OCI-LY1 (cell line): ENCODE results near the gene ZNF318.

ENCODE experiments used
- H2AFZ ChIP-seq: fragments of 200-600 bp; sonication (generic), shearing (Covaris generic); 2 replicates; pipeline ENCODE4 v1.6.0; 2014; ENCODE audit warnings: antibody characterized with exemption, mild to moderate bottlenecking, low read length
- H3F3A ChIP-seq: fragments of 200-600 bp; sonication (generic), shearing (Covaris generic); 2 replicates; pipeline ENCODE4 v1.6.0; 2014; ENCODE audit warnings: mild to moderate bottlenecking, antibody characterized with exemption, low read length, moderate library complexity; ENCODE audit not compliant: insufficient read depth
- H3K27ac ChIP-seq: fragments of 200-600 bp; sonication (generic); 2 replicates; pipeline ENCODE4 v1.5.1; 2014; ENCODE audit warnings: low read length, mixed run types, mild to moderate bottlenecking, low read depth; ENCODE audit not compliant: poor library complexity, severe bottlenecking
- H3K27me3 ChIP-seq: fragments of 200-600 bp; sonication (generic); 2 replicates; pipeline ENCODE4 v1.6.0; 2014; ENCODE audit warnings: antibody characterized with exemption, mild to moderate bottlenecking, low read length, moderate library complexity; ENCODE audit not compliant: insufficient read depth
- H3K36me3 ChIP-seq: fragments of 200-600 bp; sonication (generic); 2 replicates; pipeline ENCODE4 v1.6.1; 2014; ENCODE audit warnings: mild to moderate bottlenecking, antibody characterized with exemption, low read length, moderate library complexity, mixed read lengths; ENCODE audit not compliant: insufficient read depth
- H3K4me1 ChIP-seq: fragments of 200-600 bp; sonication (generic); 2 replicates; pipeline ENCODE4 v1.5.1; 2014; ENCODE audit warnings: mild to moderate bottlenecking, low read length, moderate library complexity; ENCODE audit not compliant: insufficient read depth, severe bottlenecking
- H3K4me2 ChIP-seq: fragments of 200-600 bp; sonication (generic), shearing (Covaris generic); 2 replicates; pipeline ENCODE4 v1.6.1; 2014; ENCODE audit warnings: low read length
- H3K4me3 ChIP-seq: fragments of 200-600 bp; sonication (generic); 2 replicates; pipeline ENCODE4 v1.5.1; 2014; ENCODE audit warnings: low read length, low read depth, mild to moderate bottlenecking, mixed read lengths; ENCODE audit not compliant: poor library complexity, severe bottlenecking
- H3K79me2 ChIP-seq: fragments of 200-600 bp; shearing (Covaris generic); 2 replicates; pipeline ENCODE4 v1.6.1; 2016; ENCODE audit warnings: mixed run types, low read length, mixed read lengths; ENCODE audit not compliant: insufficient read depth
- H3K9ac ChIP-seq: fragments of 200-600 bp; sonication (generic), shearing (Covaris generic); 2 replicates; pipeline ENCODE4 v1.6.1; 2014; ENCODE audit warnings: mild to moderate bottlenecking, low read length, mixed read lengths
- H3K9me2 ChIP-seq: fragments of 200-600 bp; sonication (generic), shearing (Covaris generic); 2 replicates; pipeline ENCODE4 v1.6.1; 2014; ENCODE audit warnings: low read depth, mild to moderate bottlenecking, low read length, mixed read lengths
- H3K9me3 ChIP-seq: fragments of 200-600 bp; shearing (Covaris generic); 2 replicates; pipeline ENCODE4 v1.6.1; 2014; ENCODE audit warnings: low read length, mixed read lengths
- H4K20me1 ChIP-seq: fragments of 200-600 bp; sonication (generic), shearing (Covaris generic); 2 replicates; pipeline ENCODE4 v1.6.0; 2016; ENCODE audit warnings: mild to moderate bottlenecking, low read length; ENCODE audit not compliant: insufficient read depth
- CTCF ChIP-seq: fragments of 200-600 bp; sonication (generic), shearing (Covaris generic); IDR thresholded peaks from 2 replicates; pipeline ENCODE4 v1.5.1; 2017; ENCODE audit warnings: mild to moderate bottlenecking, antibody characterized with exemption, low read length, moderate library complexity, mixed read lengths
- EZH2 ChIP-seq: fragments of 200-600 bp; sonication (generic), shearing (Covaris generic); IDR thresholded peaks from 2 replicates; pipeline ENCODE4 v1.8.0; 2017; ENCODE audit warnings: borderline replicate concordance, mixed run types, mild to moderate bottlenecking, antibody characterized with exemption, low read length, moderate library complexity, mixed read lengths

The ZNF318 gene

GRCh38 chr6:43290339-43290904, 79.0 kb downstream of the ZNF318 start:
- no peaks in the 10 kb centered on the region for H3K27me3 ChIP-seq
- no peaks in the 10 kb centered on the region for H3K9me3 ChIP-seq
- H3K4me1 ChIP-seq: no peaks in the 10 kb centered on the region
- TF ChIP-seq CTCF (no peak), EZH2 (no peak)
- H3K9ac ChIP-seq: no peak overlapping the region
- H3K4me3 ChIP-seq: no peak overlapping the region
- H3K9me2 ChIP-seq: no peaks in the 10 kb centered on the region
- no peak overlapping the region for H3K4me2 ChIP-seq
- H2AFZ ChIP-seq: no peak overlapping the region
- H3F3A ChIP-seq: no peaks in the 10 kb centered on the region
- H3K27ac ChIP-seq: no peak overlapping the region
- no peaks in the 10 kb centered on the region for H4K20me1 ChIP-seq
- H3K36me3 ChIP-seq: no peaks in the 10 kb centered on the region
- no peaks in the 10 kb centered on the region for H3K79me2 ChIP-seq

- no peak overlapping the region for H3K27ac ChIP-seq
- H3K9me2 ChIP-seq: no peaks in the 10 kb centered on the region
- H3K4me1 ChIP-seq: no peaks in the 10 kb centered on the region
- no peaks in the 10 kb centered on the region for H3K27me3 ChIP-seq
- H2AFZ ChIP-seq: no peak overlapping the region
- no peaks in the 10 kb centered on the region for H3K79me2 ChIP-seq
- no peaks in the 10 kb centered on the region for H3F3A ChIP-seq
- TF ChIP-seq EZH2 (no peak), CTCF (no peak)
- H3K36me3 ChIP-seq: no peaks in the 10 kb centered on the region
- H3K4me2 ChIP-seq: no peak overlapping the region
- H3K9me3 ChIP-seq: no peaks in the 10 kb centered on the region
- H3K9ac ChIP-seq: no peak overlapping the region
- H4K20me1 ChIP-seq: no peaks in the 10 kb centered on the region
- no peak overlapping the region for H3K4me3 ChIP-seq
These were observed 81.4 kb downstream of the ZNF318 start for GRCh38 chr6:43287717-43288679.

- H2AFZ ChIP-seq: no peak overlapping the region
- no peaks in the 10 kb centered on the region for H3K36me3 ChIP-seq
- no peaks in the 10 kb centered on the region for H3K9me3 ChIP-seq
- H3K9me2 ChIP-seq: no peaks in the 10 kb centered on the region
- TF ChIP-seq CTCF: no peak
- no peaks in the 10 kb centered on the region for H3K4me1 ChIP-seq
- no peaks in the 10 kb centered on the region for H4K20me1 ChIP-seq
- no peak overlapping the region for H3K9ac ChIP-seq
- H3F3A ChIP-seq: no peaks in the 10 kb centered on the region
- H3K27ac ChIP-seq: no peak overlapping the region
- H3K4me2 ChIP-seq: no peak overlapping the region
- H3K79me2 ChIP-seq: no peaks in the 10 kb centered on the region
- no peaks in the 10 kb centered on the region for H3K27me3 ChIP-seq
- H3K4me3 ChIP-seq: no peak overlapping the region
These were observed 82.3 kb downstream of the ZNF318 start for GRCh38 chr6:43286980-43287716.
